Measurements from ENCODE around the gene UBL4A.
A peak's percentile ranks its signal among the peaks of the same experiment; 100 is the strongest.

Gene UBL4A

DNA sequence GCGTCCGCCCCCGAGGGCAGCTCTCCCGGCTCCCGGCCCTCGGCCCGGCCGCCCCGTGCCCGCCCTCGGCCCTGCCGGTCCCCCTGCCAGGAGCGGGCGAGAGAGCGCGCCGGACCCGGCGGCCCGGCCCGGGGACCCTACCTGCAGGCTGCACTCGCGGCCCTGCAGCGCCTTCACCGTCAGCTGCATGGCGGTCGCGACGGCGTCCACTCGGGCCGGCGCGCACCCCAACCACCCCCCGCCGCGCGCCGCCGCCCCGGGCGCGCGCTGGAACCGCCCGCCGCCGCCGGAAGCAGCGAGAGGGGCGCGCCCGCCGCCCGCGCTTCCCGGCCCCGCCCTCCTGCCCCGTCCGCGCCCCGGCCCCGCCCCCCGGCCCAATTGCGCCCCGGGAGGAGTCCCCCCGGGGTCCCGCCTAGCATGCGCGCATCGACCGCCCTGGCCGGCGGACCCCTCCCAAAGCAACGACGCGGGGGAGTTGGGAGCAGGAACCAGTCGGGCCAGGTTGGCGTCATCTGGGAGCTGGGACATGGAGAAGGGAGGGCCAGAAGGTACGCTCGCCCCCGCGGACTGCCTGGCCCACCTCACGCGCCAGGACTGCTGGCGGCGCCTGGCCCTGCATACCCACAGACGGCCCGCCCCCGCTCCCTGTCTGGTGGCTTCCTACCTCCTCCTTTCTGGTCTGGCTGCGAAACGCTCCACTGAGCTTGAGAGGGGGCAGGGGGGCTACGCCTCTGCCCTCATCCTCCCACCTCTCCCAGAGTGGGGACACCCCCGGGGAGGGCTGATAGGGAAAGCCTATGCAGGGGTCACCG lies at the start of gene UBL4A:
Gene UBL4A (minus strand): TSS at position 220 of the 812 bp plus-strand sequence. CDS start 31 bp downstream, at position 189.
- peak within 1 kb of the TSS; percentile 73 for H3K4me3 ChIP-seq (replicated peaks; ENCODE audit: low read depth, low read length)
- peaks cover 6% of the 10 kb centered on the region for H3K36me3 ChIP-seq (ENCODE audit: control insufficient read depth, insufficient read depth, low read length)
- DNase-seq (ENCODE audit: extremely low read depth, insufficient read length): peak; percentile 68
- no peaks in the 10 kb centered on the region for H3K27me3 ChIP-seq (replicated peaks; ENCODE audit: control insufficient read depth, insufficient read depth, low read length)
- TF ChIP-seq, protein P1, sequence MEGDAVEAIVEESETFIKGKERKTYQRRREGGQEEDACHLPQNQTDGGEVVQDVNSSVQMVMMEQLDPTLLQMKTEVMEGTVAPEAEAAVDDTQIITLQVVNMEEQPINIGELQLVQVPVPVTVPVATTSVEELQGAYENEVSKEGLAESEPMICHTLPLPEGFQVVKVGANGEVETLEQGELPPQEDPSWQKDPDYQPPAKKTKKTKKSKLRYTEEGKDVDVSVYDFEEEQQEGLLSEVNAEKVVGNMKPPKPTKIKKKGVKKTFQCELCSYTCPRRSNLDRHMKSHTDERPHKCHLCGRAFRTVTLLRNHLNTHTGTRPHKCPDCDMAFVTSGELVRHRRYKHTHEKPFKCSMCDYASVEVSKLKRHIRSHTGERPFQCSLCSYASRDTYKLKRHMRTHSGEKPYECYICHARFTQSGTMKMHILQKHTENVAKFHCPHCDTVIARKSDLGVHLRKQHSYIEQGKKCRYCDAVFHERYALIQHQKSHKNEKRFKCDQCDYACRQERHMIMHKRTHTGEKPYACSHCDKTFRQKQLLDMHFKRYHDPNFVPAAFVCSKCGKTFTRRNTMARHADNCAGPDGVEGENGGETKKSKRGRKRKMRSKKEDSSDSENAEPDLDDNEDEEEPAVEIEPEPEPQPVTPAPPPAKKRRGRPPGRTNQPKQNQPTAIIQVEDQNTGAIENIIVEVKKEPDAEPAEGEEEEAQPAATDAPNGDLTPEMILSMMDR (IDR thresholded peaks at IDR 0.05; ENCODE audit: insufficient read depth, low read length, poor library complexity, severe bottlenecking): no peak

DNA sequence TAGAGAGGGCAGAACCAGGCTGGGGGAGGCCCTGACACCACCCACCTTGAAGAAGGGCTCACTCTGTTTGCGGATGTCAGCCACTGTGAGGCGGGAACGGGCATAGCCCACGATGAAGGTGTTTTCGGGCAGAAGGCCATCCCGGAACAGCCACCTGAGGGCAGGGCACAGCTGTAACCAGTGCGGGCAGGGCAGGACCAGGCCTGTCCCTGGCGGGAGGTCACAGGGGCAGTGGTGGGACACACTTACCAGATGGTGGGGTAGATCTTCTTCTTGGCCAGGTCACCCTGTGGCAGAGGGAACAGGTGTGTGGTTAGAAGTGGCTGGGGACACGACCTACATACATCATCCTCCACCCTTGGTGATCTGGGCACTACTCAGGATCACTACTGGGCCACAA lies 49.5 kb upstream of the UBL4A start:
- Histone ChIP-seq H3K27me3 (replicated peaks; ENCODE audit: control insufficient read depth, insufficient read depth, low read length) (no peaks in the 10 kb centered on the region), H3K4me3 (replicated peaks; ENCODE audit: low read depth, low read length) (no peak overlapping the region), H3K36me3 (ENCODE audit: control insufficient read depth, insufficient read depth, low read length) (peaks cover 7% of the 10 kb centered on the region)
- DNase-seq (ENCODE audit: extremely low read depth, insufficient read length): no peak
- TF ChIP-seq, protein P1 (IDR thresholded peaks at IDR 0.05; ENCODE audit: insufficient read depth, low read length, poor library complexity, severe bottlenecking): no peak

DNA sequence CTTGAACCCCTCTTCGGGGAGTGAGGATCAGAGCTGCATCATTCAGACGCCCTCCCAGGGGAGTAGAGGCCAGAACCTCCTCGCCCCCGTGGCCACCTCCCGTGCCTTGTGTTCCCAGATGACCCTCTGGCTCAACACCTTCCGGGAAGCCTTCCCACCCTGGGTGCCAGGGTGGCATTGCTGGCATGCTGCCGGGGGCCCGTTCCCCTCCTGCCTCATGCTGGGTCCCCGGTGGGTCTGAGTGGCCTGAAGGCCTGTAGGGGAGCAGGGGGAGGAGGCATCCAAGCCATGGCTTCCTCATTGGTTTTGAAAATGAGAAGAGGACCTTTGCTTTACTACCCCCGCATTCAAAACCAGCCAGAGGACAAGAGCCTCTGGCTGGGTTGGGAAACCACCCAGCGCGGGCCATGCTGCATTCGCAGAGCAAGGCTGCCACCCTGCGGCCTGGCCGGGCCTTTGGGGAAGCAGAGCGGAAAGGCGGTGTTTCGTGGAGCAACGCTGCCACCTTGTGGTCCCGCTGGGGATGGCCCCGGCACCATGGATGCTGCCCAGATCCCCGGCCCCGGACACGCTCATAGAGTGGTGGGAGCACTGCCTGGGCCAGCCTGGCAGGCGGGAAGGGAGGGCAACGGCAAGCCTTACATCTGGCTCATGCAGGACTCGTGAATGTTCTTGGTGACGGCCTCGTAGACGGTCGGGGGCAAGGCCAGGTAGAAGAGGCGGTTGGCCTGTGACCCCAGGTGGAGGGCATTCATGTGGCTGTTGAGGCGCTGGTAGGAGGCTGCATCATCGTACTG lies 48.3 kb upstream of the UBL4A start:
- TF ChIP-seq, protein P1 (IDR thresholded peaks at IDR 0.05; ENCODE audit: insufficient read depth, low read length, poor library complexity, severe bottlenecking): peak; percentile 99
- DNase-seq (ENCODE audit: extremely low read depth, insufficient read length): peak; percentile 85
- Histone ChIP-seq H3K4me3 (replicated peaks; ENCODE audit: low read depth, low read length) (no peak overlapping the region), H3K27me3 (replicated peaks; ENCODE audit: control insufficient read depth, insufficient read depth, low read length) (no peaks in the 10 kb centered on the region), H3K36me3 (ENCODE audit: control insufficient read depth, insufficient read depth, low read length) (peaks cover 7% of the 10 kb centered on the region)

DNA sequence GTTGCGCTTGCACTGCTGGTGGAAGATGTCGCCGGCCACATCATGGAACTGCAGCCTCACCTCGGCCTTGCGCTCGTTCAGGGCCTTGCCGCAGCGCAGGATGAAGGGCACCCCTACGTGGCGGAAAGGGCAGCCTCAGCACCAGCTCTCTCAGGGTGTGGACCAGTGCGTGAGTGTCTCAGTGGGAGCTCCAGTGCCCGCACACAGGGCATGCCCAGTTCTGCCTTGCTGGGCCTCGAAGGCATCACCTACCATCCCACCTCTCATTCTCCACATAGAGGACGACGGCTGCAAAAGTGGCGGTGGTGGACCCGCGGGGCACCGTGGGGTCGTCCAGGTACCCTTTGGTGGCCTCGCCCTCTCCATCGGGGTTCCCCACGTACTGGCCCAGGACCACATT lies 46.3 kb upstream of the UBL4A start:
- Histone ChIP-seq H3K4me3 (replicated peaks; ENCODE audit: low read depth, low read length) (no peak overlapping the region), H3K36me3 (ENCODE audit: control insufficient read depth, insufficient read depth, low read length) (peaks cover 7% of the 10 kb centered on the region), H3K27me3 (replicated peaks; ENCODE audit: control insufficient read depth, insufficient read depth, low read length) (no peaks in the 10 kb centered on the region)
- TF ChIP-seq, protein P1 (IDR thresholded peaks at IDR 0.05; ENCODE audit: insufficient read depth, low read length, poor library complexity, severe bottlenecking): no peak
- no peak for DNase-seq (ENCODE audit: extremely low read depth, insufficient read length)

DNA sequence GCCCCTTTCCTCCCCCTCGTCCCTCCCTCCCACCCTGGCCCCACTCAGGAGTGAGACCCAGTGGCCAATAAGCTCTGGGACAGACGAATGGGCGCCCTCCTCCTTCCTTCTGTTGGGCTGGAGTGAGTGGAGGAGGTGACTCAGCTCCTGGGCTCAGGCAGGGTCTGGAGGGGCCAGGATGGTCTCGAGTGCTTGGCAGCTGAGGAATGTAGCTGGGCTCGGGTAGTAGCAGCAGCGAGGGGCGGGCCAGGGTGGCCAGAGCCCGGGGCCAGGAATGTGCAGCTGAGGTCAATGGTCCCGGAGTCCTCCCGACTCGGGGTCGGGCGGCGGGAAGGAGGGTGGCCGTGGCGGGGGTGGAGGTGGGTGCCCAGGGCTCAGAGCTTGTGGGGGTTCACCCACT lies 45.2 kb upstream of the UBL4A start:
- no peaks in the 10 kb centered on the region for H3K27me3 ChIP-seq (replicated peaks; ENCODE audit: control insufficient read depth, insufficient read depth, low read length)
- peaks cover 7% of the 10 kb centered on the region for H3K36me3 ChIP-seq (ENCODE audit: control insufficient read depth, insufficient read depth, low read length)
- TF ChIP-seq, protein P1 (IDR thresholded peaks at IDR 0.05; ENCODE audit: insufficient read depth, low read length, poor library complexity, severe bottlenecking): no peak
- no peak overlapping the region for H3K4me3 ChIP-seq (replicated peaks; ENCODE audit: low read depth, low read length)
- DNase-seq (ENCODE audit: extremely low read depth, insufficient read length): no peak
